Urinary bladder (tissue), 4 donors: ENCODE data around the gene CEP70. TPM values are rescaled to one million over a fixed set of nuclear protein-coding genes. Genes with fewer than 3 reads are reported as not detected.
"Not testable (repeated sequence)": the region's sequence is repeated elsewhere in the genome, so short reads cannot be mapped to it uniquely, and the experiment has no call there.

Experiments used
- DNase-seq: peaks from one replicate; pipeline ENCODE4 v3.0.0-alpha.2; 2015; ENCODE audit errors: extremely low spot score
- H3K27ac ChIP-seq: one replicate; pipeline ENCODE4 v1.5.1; 2013; ENCODE audit warnings: low read depth, mild to moderate bottlenecking, moderate library complexity
- H3K36me3 ChIP-seq: one replicate; pipeline ENCODE4 v1.6.1; 2013; ENCODE audit warnings: mild to moderate bottlenecking, moderate library complexity; ENCODE audit not compliant: insufficient read depth
- H3K4me1 ChIP-seq: one replicate; pipeline ENCODE4 v1.6.1; 2013; ENCODE audit warnings: mild to moderate bottlenecking, moderate library complexity; ENCODE audit not compliant: insufficient read depth
- H3K4me3 ChIP-seq: one replicate; pipeline ENCODE4 v1.5.1; 2013; ENCODE audit warnings: low read depth, low read length
- WGBS: extraction: QIAGEN DNeasy Blood & Tissue Kit; methylation state at CpG from one replicate; pipeline ENCODE4 v1.1.7; 2013; 5-methylcytosine and 5-hydroxymethylcytosine counted together
- polyA plus RNA-seq: library from polyadenylated mRNA; stranded (reverse); fragments of 200-250 nt; gene quantifications from one replicate; pipeline ENCODE4 v1.2.3, GENCODE V29; 2013
- total RNA-seq: library from RNA; depleted of rRNA; stranded (reverse); fragments of >200 nt; gene quantifications from one replicate; pipeline ENCODE4 v1.2.3, GENCODE V29; 2014
- donor health status: healthy with polysubstance abuse.
- donor health status: healthy.

CEP70 gene
- total and polyA plus RNA-seq, 2 donors, result 13.3 to 93.1 TPM

DNA sequence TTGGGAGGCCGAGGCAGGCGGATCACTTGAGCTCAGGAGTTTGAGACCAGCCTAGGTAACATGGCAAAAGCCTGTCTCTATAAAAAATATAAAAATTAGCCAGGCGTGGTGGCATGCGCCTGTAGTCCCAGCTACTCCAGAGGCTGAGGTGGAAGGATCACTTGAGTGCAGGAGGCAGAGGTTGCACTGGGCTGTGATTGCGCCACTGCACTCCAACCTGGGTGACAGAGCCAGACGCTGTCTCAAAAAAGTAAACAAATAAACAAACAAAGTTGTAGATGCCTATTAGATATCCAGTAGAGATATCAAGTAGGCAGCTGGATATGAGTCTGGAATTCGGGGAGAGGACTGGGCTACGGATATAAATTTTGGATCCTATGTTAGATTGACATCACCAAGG is 24.4 kb downstream of the CEP70 start:
- not testable (repeated sequence) for H3K27ac ChIP-seq, H3K36me3 ChIP-seq, H3K4me3 ChIP-seq, H3K4me1 ChIP-seq, DNase-seq
- 94% methylated on average over 8 of the region's 8 CpGs for WGBS

DNA sequence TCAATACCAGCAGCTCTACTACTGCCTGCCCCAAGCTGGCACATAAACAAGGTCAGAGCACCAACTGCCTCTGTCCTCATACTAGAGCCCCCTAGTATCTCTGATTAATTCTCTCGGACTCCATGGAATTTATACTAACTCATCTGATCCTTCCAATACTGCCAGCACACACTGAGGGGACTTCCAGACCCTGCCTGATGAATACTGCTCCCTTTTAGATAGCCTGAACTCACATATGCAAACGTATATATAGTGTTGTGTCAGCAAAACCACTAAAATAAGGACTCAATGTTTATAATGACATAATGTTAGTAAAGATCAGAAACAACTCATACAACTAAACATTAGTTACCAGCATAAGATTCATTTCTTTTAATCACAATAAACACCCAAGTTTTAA is 25.0 kb downstream of the CEP70 start:
- no peak for DNase-seq
- Histone ChIP-seq H3K4me3 (no peak overlapping the region), H3K4me1 (no peaks in the 10 kb centered on the region), H3K36me3 (no peaks in the 10 kb centered on the region), H3K27ac (no peak overlapping the region)
- 74% methylated on average over 2 of the region's 2 CpGs for WGBS

DNA sequence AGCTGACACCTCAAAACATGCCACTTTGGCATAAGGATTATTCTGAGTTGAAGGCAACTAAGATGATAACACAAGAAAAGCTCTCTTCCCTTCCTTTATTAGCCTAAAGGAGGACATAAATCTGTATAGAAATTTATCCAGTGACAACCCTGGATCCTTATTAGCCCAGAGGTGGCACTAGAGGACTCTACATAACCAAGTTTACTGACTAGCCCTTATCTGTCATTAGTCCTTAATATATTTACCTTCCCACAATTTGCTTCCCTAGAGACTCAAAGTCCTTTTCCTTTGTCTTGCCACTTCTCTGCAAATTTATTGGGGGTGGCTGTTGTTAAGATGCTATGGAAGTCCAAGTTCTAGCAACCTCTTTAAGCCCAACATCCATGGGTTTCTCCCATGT is 26.7 kb downstream of the CEP70 start:
- Histone ChIP-seq H3K4me1 (no peaks in the 10 kb centered on the region), H3K4me3 (no peak overlapping the region), H3K27ac (no peak overlapping the region), H3K36me3 (no peaks in the 10 kb centered on the region)
- DNase-seq, result no peak

DNA sequence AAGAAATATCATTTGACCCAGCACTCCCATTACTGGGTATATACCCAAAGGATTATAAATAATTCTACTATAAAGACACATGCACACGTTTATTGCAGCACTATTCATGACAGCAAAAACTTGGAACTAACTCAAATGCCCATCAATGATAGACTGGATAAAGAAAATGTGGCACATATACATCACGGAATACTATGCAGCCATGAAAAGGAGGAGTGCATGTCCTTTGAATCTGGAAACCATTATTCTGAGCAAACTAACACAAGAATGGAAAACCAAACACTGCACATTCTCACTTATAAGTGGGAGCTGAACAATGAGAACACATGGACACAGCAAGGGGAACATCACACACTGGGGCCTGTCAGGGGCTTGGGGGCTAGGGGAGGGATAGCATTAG is 27.8 kb downstream of the CEP70 start:
- not testable (repeated sequence) for H3K36me3 ChIP-seq, H3K4me1 ChIP-seq, H3K27ac ChIP-seq, H3K4me3 ChIP-seq, DNase-seq
- 49% methylated on average over 2 of the region's 2 CpGs for WGBS

DNA sequence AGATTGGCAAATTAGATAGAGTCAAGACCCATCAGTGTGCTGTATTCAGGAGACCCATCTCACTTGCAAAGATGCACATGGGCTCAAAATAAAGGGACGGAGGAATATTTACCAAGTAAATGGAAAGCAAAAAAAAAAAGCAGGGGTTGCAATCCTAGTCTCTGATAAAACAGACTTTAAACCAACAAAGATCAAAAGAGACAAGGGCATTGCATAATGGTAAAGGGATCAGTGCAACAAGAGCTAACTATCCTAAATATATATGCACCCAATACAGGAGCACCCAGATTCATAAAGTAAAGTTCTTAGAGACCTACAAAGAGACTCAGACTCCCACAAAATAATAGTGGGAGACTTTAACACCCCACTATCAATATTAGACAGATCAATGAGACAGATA is 31.2 kb downstream of the CEP70 start:
- WGBS, result 93% methylated on average over 1 of the region's 1 CpG
- H3K4me1 ChIP-seq, H3K27ac ChIP-seq, DNase-seq, H3K4me3 ChIP-seq, H3K36me3 ChIP-seq: not testable (repeated sequence)

DNA sequence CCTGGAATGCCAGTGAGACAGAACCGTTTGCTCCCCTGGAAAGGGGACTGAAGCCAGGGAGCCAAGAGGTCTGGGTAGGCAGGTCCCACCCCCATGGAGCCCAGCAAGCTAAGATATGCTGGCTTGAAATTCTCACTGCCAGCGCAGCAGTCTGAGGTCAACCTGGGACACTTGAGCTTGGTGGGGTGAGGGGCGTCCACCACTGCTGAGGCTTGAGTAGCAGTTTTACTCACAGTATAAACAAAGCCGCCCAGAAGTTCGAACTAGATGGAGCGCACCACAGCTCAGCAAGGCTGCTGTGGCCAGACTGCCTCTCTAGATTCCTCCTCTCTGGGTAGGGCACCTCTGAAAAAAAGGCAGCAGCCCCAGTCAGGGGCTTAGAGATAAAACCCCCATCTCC is 33.6 kb downstream of the CEP70 start:
- H3K27ac ChIP-seq, result no peak overlapping the region
- no peak for DNase-seq
- H3K4me3 ChIP-seq, result no peak overlapping the region
- no peaks in the 10 kb centered on the region for H3K36me3 ChIP-seq
- H3K4me1 ChIP-seq, result no peaks in the 10 kb centered on the region
- 97% methylated on average over 6 of the region's 6 CpGs for WGBS

DNA sequence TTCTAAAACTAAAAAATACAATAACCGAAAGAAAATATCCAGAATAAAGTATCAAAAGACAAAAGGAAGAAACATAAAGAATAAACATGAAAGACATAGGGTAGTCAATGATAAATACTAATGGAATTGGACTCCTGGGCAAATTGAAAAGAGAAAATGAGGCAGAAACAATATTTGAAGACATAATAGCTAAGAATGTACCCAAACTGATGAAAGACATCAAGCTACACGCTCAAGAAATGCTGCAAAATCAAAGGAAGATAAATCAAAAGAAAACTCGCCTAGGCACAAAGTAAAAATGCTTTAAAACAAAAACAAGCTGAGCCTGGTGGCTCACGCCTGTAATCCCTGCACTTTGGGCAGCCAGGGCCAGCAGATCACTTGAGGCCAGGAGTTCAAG is 34.9 kb downstream of the CEP70 start:
- 72% methylated on average over 4 of the region's 4 CpGs for WGBS
- Histone ChIP-seq H3K4me1 (no peaks in the 10 kb centered on the region), H3K4me3 (no peak overlapping the region), H3K36me3 (no peaks in the 10 kb centered on the region), H3K27ac (no peak overlapping the region)
- no peak for DNase-seq

DNA sequence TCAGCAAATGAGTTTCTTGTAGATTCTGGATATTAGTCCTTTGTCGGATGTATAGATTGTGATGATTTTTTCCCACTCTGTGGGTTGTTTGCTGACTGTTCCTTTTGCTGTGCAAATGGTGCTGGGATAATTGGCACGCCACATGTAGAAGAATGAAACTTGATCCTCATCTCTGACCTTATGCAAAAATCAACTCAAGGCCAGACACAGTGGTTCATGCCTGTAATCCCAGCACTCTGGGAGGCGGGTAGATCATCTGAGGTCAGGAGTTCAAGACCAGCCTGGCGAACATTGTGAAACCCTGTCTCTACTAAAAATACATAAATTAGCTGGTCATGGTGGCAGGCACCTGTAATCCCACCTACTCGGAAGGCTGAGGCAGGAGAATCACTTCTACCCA is 39.3 kb downstream of the CEP70 start:
- H3K36me3 ChIP-seq, H3K27ac ChIP-seq, H3K4me1 ChIP-seq, DNase-seq, H3K4me3 ChIP-seq: not testable (repeated sequence)
- 97% methylated on average over 5 of the region's 5 CpGs for WGBS

DNA sequence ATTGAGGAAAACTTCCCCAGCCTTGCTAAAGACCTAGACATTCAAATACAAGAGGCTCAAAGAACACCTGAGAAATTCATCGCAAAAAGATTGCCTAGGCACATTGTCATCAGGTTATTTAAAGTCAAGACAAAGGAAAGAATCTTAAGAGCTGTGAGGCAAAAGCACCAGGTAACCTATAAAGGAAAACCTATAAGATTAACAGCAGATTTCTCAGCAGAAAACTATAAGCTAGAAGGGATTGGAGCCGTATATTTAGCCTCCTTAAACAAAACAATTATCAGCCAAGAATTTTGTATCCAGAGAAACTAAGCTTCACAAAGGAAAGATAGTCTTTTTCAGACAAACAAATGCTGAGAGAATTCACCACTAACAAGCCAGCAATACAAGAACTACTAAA is 43.1 kb downstream of the CEP70 start:
- H3K4me1 ChIP-seq, H3K4me3 ChIP-seq, DNase-seq, H3K36me3 ChIP-seq, H3K27ac ChIP-seq: not testable (repeated sequence)
- 96% methylated on average over 2 of the region's 2 CpGs for WGBS

DNA sequence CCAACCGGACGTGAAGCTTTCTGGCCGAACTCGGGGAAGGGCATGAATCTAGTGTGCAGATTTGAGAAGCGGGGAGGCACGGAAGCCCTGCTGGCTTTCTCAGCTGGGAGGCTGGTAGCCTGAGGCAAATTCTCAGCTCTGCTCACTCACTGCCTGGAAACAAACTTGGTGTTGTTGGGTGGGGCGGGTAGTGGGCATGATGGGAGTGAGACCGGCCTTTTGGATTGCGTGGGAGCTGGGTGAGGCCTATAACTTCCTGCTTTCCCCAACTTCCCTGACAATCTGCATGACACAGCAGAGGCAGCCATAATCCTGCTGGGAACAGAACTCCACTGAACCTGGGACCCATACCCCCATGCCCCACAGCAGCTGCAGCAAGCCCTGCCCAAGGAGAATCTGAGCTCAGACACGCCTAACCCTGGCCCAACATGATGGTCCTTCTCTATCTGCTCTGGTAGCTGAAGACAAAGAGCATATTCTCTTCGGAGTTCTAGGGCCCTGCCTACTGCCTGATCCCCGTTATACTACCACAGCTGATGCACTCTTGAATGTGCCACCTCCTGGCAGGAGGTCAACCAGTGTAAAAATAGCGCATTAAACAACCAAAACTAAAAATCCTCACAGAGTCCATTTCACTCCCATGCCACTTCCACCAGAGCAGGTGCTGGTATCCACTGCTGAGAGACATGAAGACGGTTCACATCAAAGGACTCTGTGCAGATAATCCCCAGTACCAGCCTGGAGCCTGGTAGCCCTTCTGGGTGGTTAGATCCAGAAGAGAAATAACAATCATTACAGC is 44.7 kb downstream of the CEP70 start:
- Histone ChIP-seq H3K4me1 (no peaks in the 10 kb centered on the region), H3K36me3 (peaks cover 11% of the 10 kb centered on the region), H3K4me3 (no peak overlapping the region), H3K27ac (no peak overlapping the region)
- WGBS, result 97% methylated on average over 14 of the region's 14 CpGs
- DNase-seq, result no peak

DNA sequence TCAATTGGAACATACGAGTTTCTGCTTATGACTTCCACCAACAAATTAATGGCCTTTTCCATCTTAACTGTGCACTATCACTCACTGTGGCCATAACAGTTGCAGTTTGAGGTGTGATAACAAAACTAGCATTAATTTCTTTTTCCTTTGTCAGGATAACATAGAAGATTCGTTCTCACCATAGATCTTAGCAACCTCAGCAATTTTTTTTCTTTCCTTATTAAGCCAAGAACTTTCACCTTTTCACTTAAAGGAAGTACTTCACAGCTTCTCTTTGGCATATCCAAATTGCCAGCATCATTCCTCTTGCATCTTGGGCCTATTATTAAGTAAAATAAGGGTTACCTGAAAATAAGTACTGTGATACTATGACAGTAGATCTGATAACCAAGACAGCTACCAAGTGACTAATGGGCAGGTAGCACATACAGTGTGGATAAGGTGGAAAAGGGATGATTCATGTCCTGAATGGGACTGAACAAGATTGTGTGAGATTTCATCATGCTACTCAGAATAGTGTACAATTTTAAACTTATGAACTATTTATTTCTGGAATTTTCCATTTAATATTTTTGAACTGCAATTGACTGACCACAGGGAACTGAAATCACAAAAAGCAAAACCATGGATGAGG is 46.6 kb downstream of the CEP70 start:
- no peak for DNase-seq
- 98% methylated on average over 2 of the region's 2 CpGs for WGBS
- H3K4me1 ChIP-seq, result no peaks in the 10 kb centered on the region
- peaks cover 11% of the 10 kb centered on the region for H3K36me3 ChIP-seq
- H3K4me3 ChIP-seq, result no peak overlapping the region
- no peak overlapping the region for H3K27ac ChIP-seq

DNA sequence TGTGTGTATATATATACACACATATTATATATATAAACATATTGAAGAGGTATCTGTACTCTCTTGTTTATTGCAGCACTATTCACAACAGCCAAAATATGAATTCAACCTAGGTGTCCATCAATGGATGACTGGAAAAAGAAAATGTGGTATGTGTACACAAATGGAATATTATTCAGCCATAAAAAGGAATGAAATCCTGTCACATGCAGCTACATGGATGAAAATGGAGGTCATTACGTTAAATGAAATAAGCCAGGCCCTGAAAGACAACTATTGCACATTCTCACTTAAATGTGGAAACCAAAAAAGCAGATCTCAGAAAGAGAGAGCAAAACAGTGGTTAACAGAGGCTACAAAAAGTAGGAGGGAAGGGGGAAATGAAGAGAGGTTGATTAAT is 49.5 kb downstream of the CEP70 start:
- WGBS, result 97% methylated on average over 1 of the region's 1 CpG
- no peaks in the 10 kb centered on the region for H3K4me1 ChIP-seq
- H3K27ac ChIP-seq, result no peak overlapping the region
- H3K4me3 ChIP-seq, result no peak overlapping the region
- H3K36me3 ChIP-seq, result peaks cover 11% of the 10 kb centered on the region
- no peak for DNase-seq

DNA sequence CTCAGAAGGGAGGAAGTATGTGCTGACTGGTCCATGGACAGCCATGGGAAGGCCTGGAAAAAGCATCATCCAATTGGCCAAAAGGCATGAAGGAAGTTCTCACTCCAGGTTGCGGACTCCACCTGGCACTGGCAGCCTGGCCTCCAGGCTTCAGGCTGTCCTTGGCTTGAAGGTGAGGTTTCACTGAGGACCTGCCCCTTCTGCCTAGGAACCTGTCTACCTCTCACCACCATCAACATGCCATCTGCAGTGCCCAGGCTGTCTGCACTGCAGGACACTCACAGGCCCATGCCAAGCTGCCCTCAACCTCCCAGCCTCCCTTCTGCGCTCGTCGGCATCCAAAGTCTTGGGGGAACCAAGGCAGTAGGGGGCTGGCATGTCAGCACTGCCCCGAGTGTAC is 51.1 kb downstream of the CEP70 start:
- Histone ChIP-seq H3K36me3 (peaks cover 3% of the 10 kb centered on the region), H3K4me1 (no peaks in the 10 kb centered on the region), H3K4me3 (no peak overlapping the region), H3K27ac (no peak overlapping the region)
- WGBS, result 98% methylated on average over 5 of the region's 5 CpGs
- DNase-seq, result no peak

DNA sequence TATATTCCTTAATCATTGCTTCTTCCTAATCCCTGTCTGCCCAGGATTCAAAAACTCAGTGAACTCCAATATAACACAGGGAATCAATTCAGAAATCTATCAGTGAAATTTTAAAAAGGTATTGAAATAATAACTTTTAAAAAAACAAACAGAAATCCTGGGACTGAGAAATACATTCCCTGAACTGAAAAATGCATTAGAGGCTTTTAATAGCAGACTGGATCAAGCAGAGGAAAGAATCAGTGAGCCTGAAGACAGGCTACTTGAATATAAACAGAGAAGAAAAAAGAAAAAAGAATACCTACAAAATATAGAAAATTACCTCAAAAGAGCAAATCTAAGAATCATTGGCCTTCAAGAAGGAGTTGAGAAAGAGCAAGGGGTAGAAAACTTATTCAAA is 54.7 kb downstream of the CEP70 start:
- Histone ChIP-seq H3K4me1 (no peaks in the 10 kb centered on the region), H3K36me3 (no peaks in the 10 kb centered on the region), H3K4me3 (no peak overlapping the region), H3K27ac (no peak overlapping the region)
- DNase-seq, result no peak
